ENCODE data around the gene KRT26.

Gene KRT26

DNA sequence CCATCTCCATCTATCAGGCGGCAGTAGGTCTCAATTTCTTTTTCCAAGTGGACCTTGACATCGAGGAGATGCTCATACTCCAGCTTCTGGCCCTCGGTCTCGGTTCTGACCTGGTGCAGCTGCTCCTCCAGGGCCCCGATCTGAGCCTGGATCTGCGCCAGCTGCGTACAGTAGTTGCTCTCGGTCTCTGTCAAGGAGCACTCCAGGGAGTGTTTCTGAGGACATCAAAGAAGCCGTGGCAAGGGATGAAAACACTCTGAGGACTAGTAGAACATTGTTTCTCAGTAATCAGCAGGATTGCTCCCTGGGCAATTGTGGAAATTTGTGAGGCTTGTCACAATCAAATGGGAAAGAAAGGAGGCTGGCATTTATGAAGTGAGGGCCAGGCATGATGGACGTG, 21.8 kb upstream of the KRT26 start:
- no peak overlapping the region for H3K4me2 ChIP-seq (ENCODE audit: low read length)
- no peaks in the 10 kb centered on the region for H3K36me3 ChIP-seq (ENCODE audit: control insufficient read depth, insufficient read depth, low read length)
- no peak overlapping the region for H3K27ac ChIP-seq
- H3K9ac ChIP-seq = no peak overlapping the region
- no peaks in the 10 kb centered on the region for H3K4me1 ChIP-seq
- no peaks in the 10 kb centered on the region for H3K79me2 ChIP-seq
- H2AFZ ChIP-seq = no peak overlapping the region
- H3K27me3 ChIP-seq (ENCODE audit: control insufficient read depth, insufficient read depth, low read length) = no peaks in the 10 kb centered on the region
- no peak overlapping the region for H3K4me3 ChIP-seq (ENCODE audit: low read depth, low read length)
- H3K9me3 ChIP-seq (ENCODE audit: control insufficient read depth, low read length) = no peaks in the 10 kb centered on the region
- TF ChIP-seq, protein P1, sequence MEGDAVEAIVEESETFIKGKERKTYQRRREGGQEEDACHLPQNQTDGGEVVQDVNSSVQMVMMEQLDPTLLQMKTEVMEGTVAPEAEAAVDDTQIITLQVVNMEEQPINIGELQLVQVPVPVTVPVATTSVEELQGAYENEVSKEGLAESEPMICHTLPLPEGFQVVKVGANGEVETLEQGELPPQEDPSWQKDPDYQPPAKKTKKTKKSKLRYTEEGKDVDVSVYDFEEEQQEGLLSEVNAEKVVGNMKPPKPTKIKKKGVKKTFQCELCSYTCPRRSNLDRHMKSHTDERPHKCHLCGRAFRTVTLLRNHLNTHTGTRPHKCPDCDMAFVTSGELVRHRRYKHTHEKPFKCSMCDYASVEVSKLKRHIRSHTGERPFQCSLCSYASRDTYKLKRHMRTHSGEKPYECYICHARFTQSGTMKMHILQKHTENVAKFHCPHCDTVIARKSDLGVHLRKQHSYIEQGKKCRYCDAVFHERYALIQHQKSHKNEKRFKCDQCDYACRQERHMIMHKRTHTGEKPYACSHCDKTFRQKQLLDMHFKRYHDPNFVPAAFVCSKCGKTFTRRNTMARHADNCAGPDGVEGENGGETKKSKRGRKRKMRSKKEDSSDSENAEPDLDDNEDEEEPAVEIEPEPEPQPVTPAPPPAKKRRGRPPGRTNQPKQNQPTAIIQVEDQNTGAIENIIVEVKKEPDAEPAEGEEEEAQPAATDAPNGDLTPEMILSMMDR (IDR thresholded peaks at IDR 0.05) = no peak

DNA sequence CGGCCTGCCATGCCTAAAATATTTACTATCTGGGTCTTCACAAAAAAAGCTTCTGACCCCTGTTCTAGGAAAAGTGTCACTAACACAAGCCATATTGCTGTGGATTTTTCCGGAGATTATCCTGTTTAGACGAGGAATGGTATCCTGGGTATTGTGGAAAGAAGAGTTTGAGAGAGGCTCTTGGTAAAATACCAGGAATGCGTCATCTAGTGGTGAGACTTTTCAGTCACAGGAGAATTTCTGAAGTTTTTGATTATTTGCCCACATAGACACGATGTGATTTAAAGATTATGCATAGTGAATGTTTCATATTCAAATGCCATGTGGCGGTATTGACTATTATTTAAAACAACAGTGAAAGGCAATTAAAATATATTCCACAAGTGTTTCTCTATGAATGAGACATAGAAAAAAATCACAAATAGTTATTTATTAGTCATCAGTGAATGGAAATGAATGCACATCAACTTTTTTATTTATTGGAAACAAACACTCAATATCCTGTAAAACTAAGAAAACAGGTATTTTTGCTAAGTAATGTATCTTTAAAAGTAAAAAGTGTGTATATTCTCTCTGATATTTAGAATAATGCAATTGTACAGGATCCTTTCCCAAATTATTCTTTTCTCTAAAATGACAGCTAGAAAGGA, 19.9 kb upstream of the KRT26 start:
- no peaks in the 10 kb centered on the region for H3K79me2 ChIP-seq
- no peak overlapping the region for H3K27ac ChIP-seq
- no peaks in the 10 kb centered on the region for H3K9me3 ChIP-seq (ENCODE audit: control insufficient read depth, low read length)
- H3K4me3 ChIP-seq (ENCODE audit: low read depth, low read length) = no peak overlapping the region
- TF ChIP-seq, protein P1 (IDR thresholded peaks at IDR 0.05) = peak; percentile 75
- no peaks in the 10 kb centered on the region for H3K36me3 ChIP-seq (ENCODE audit: control insufficient read depth, insufficient read depth, low read length)
- H2AFZ ChIP-seq = peak overlapping the region; percentile 21
- no peaks in the 10 kb centered on the region for H3K4me1 ChIP-seq
- no peak overlapping the region for H3K9ac ChIP-seq
- H3K4me2 ChIP-seq (ENCODE audit: low read length) = no peak overlapping the region
- H3K27me3 ChIP-seq (ENCODE audit: control insufficient read depth, insufficient read depth, low read length) = no peaks in the 10 kb centered on the region

- Histone ChIP-seq H3K9me3 (ENCODE audit: control insufficient read depth, low read length) (no peaks in the 10 kb centered on the region), H3K27ac (no peak overlapping the region), H3K4me2 (ENCODE audit: low read length) (no peak overlapping the region), H3K27me3 (ENCODE audit: control insufficient read depth, insufficient read depth, low read length) (no peaks in the 10 kb centered on the region), H3K36me3 (ENCODE audit: control insufficient read depth, insufficient read depth, low read length) (no peaks in the 10 kb centered on the region), H3K79me2 (no peaks in the 10 kb centered on the region), H2AFZ (no peak overlapping the region), H3K4me1 (no peaks in the 10 kb centered on the region), H3K9ac (no peak overlapping the region), H3K4me3 (ENCODE audit: low read depth, low read length) (no peak overlapping the region)
- TF ChIP-seq, protein P1 (IDR thresholded peaks at IDR 0.05) = no peak
Observed at GRCh38 chr17:40791111-40791510, 19.1 kb upstream of the KRT26 start.

- H3K27ac ChIP-seq = no peak within 1 kb of the TSS
- no peaks in the 10 kb centered on the region for H3K36me3 ChIP-seq (ENCODE audit: control insufficient read depth, insufficient read depth, low read length)
- no peak within 1 kb of the TSS for H3K4me3 ChIP-seq (ENCODE audit: low read depth, low read length)
- no peak within 1 kb of the TSS for H3K9ac ChIP-seq
- H2AFZ ChIP-seq = no peak within 1 kb of the TSS
- no peak within 1 kb of the TSS for H3K4me2 ChIP-seq (ENCODE audit: low read length)
- no peaks in the 10 kb centered on the region for H3K4me1 ChIP-seq
- TF ChIP-seq, protein P1 (IDR thresholded peaks at IDR 0.05) = no peak
- H3K9me3 ChIP-seq (ENCODE audit: control insufficient read depth, low read length) = no peaks in the 10 kb centered on the region
- H3K27me3 ChIP-seq (ENCODE audit: control insufficient read depth, insufficient read depth, low read length) = no peaks in the 10 kb centered on the region
- H3K79me2 ChIP-seq = no peaks in the 10 kb centered on the region
Observed at GRCh38 chr17:40782450-40782849, 10.4 kb upstream of the KRT26 start, which contains the start of gene KRT27. Gene KRT27, minus strand, starts transcription at chr17:40782550. Its CDS starts 57 bp downstream, at chr17:40782493.
